ENCODE results near the gene PSEN1.
"Not testable (repeated sequence)": the region's sequence is repeated elsewhere in the genome, so short reads cannot be mapped to it uniquely, and the experiment has no call there.

Gene PSEN1

GRCh38 chr14:73194306-73194705 lies 58.0 kb downstream of the PSEN1 start:
- WGBS (ENCODE audit: extremely low coverage, insufficient coverage, insufficient read length) = no CpG with 5 or more reads among the region's 8 CpGs
- H2AK5ac ChIP-seq (ENCODE audit: low read length); H3K27ac ChIP-seq (ENCODE audit: low read depth, low read length); H4K12ac ChIP-seq (ENCODE audit: low read depth, low read length); H3K4me1 ChIP-seq (ENCODE audit: control insufficient read depth in 1 of 2, insufficient read depth in 2 of 2, low read length in 2 of 2); H2BK120ac ChIP-seq (ENCODE audit: insufficient read depth, low read length, poor library complexity); H3K4me3 ChIP-seq (ENCODE audit: low read depth, low read length); H3K14ac ChIP-seq (ENCODE audit: low read length); H3K4me2 ChIP-seq (ENCODE audit: low read length); H3K4ac ChIP-seq (ENCODE audit: low read depth, low read length); H3K9me3 ChIP-seq (ENCODE audit: insufficient read depth, low read depth, low read length); H4K8ac ChIP-seq (ENCODE audit: low read depth, low read length); H2BK5ac ChIP-seq (ENCODE audit: low read depth, low read length, poor library complexity); H3K27me3 ChIP-seq (ENCODE audit: insufficient read depth, low read length); H3K23ac ChIP-seq (ENCODE audit: low read length); H3K79me2 ChIP-seq (ENCODE audit: control insufficient read depth, insufficient read depth, low read length, poor library complexity); H2BK12ac ChIP-seq (ENCODE audit: low read length); H2AFZ ChIP-seq (ENCODE audit: insufficient read depth, low read length, poor library complexity); H3K79me1 ChIP-seq (ENCODE audit: low read length); H3K18ac ChIP-seq (ENCODE audit: low read length); H3K9ac ChIP-seq (ENCODE audit: low read length); H4K91ac ChIP-seq (ENCODE audit: low read depth, low read length): not testable (repeated sequence)
- peak; percentile 58 to 78 for DNase-seq
- peaks cover 21 to 33% of the 10 kb centered on the region in 2 experiments for H3K36me3 ChIP-seq (ENCODE audit: control insufficient read depth in 1 of 2, insufficient read depth in 2 of 2, low read length in 2 of 2)

GRCh38 chr14:73198253-73198652 lies 61.9 kb downstream of the PSEN1 start:
- no peak overlapping the region for H3K4me3 ChIP-seq (ENCODE audit: low read depth, low read length)
- no peak overlapping the region for H4K91ac ChIP-seq (ENCODE audit: low read depth, low read length)
- no CpG with 5 or more reads among the region's 2 CpGs for WGBS (ENCODE audit: extremely low coverage, insufficient coverage, insufficient read length)
- no peaks in the 10 kb centered on the region for H3K27me3 ChIP-seq (ENCODE audit: insufficient read depth, low read length)
- H4K12ac ChIP-seq (ENCODE audit: low read depth, low read length) = no peak overlapping the region
- H3K79me2 ChIP-seq (ENCODE audit: control insufficient read depth, insufficient read depth, low read length, poor library complexity) = no peaks in the 10 kb centered on the region
- H2AK5ac ChIP-seq (ENCODE audit: low read length) = no peak overlapping the region
- H2BK120ac ChIP-seq (ENCODE audit: insufficient read depth, low read length, poor library complexity) = no peak overlapping the region
- H3K23ac ChIP-seq (ENCODE audit: low read length) = no peak overlapping the region
- H3K4me2 ChIP-seq (ENCODE audit: low read length) = no peak overlapping the region
- H3K9me3 ChIP-seq (ENCODE audit: insufficient read depth, low read depth, low read length) = no peaks in the 10 kb centered on the region
- H2BK5ac ChIP-seq (ENCODE audit: low read depth, low read length, poor library complexity) = no peak overlapping the region
- H3K4me1 ChIP-seq (ENCODE audit: control insufficient read depth in 1 of 2, insufficient read depth in 2 of 2, low read length in 2 of 2) = no peaks in the 10 kb centered on the region
- no peak overlapping the region for H3K18ac ChIP-seq (ENCODE audit: low read length)
- no peak overlapping the region for H3K4ac ChIP-seq (ENCODE audit: low read depth, low read length)
- H3K79me1 ChIP-seq (ENCODE audit: low read length) = no peaks in the 10 kb centered on the region
- no peak overlapping the region for H3K14ac ChIP-seq (ENCODE audit: low read length)
- no peak for DNase-seq
- no peak overlapping the region for H2BK12ac ChIP-seq (ENCODE audit: low read length)
- no peak overlapping the region for H2AFZ ChIP-seq (ENCODE audit: insufficient read depth, low read length, poor library complexity)
- peaks cover 20 to 23% of the 10 kb centered on the region in 2 experiments for H3K36me3 ChIP-seq (ENCODE audit: control insufficient read depth in 1 of 2, insufficient read depth in 2 of 2, low read length in 2 of 2)
- H3K9ac ChIP-seq (ENCODE audit: low read length) = no peak overlapping the region
- H3K27ac ChIP-seq (ENCODE audit: low read depth, low read length) = no peak overlapping the region
- no peak overlapping the region for H4K8ac ChIP-seq (ENCODE audit: low read depth, low read length)

GRCh38 chr14:73203527-73203926 lies 67.2 kb downstream of the PSEN1 start:
- Histone ChIP-seq H3K79me2 (ENCODE audit: control insufficient read depth, insufficient read depth, low read length, poor library complexity) (no peaks in the 10 kb centered on the region), H2AFZ (ENCODE audit: insufficient read depth, low read length, poor library complexity) (no peak overlapping the region), H3K23ac (ENCODE audit: low read length) (no peak overlapping the region), H2BK5ac (ENCODE audit: low read depth, low read length, poor library complexity) (no peak overlapping the region), H3K4ac (ENCODE audit: low read depth, low read length) (no peak overlapping the region), H3K27me3 (ENCODE audit: insufficient read depth, low read length) (no peaks in the 10 kb centered on the region), H3K79me1 (ENCODE audit: low read length) (no peaks in the 10 kb centered on the region), H2BK120ac (ENCODE audit: insufficient read depth, low read length, poor library complexity) (no peak overlapping the region), H4K8ac (ENCODE audit: low read depth, low read length) (no peak overlapping the region), H2BK12ac (ENCODE audit: low read length) (no peak overlapping the region), H3K9me3 (ENCODE audit: insufficient read depth, low read depth, low read length) (peaks cover 7% of the 10 kb centered on the region), H4K12ac (ENCODE audit: low read depth, low read length) (no peak overlapping the region), H3K4me3 (ENCODE audit: low read depth, low read length) (no peak overlapping the region), H3K27ac (ENCODE audit: low read depth, low read length) (no peak overlapping the region), H3K4me1 (ENCODE audit: control insufficient read depth in 1 of 2, insufficient read depth in 2 of 2, low read length in 2 of 2) (no peaks in the 10 kb centered on the region), H3K14ac (ENCODE audit: low read length) (no peak overlapping the region), H3K36me3 (ENCODE audit: control insufficient read depth in 1 of 2, insufficient read depth in 2 of 2, low read length in 2 of 2) (peaks cover 23 to 25% of the 10 kb centered on the region in 2 experiments), H3K9ac (ENCODE audit: low read length) (no peak overlapping the region), H3K4me2 (ENCODE audit: low read length) (no peak overlapping the region), H3K18ac (ENCODE audit: low read length) (no peak overlapping the region), H4K91ac (ENCODE audit: low read depth, low read length) (no peak overlapping the region), H2AK5ac (ENCODE audit: low read length) (no peak overlapping the region)
- no peak for DNase-seq
- no CpG with 5 or more reads among the region's 2 CpGs for WGBS (ENCODE audit: extremely low coverage, insufficient coverage, insufficient read length)

- H3K4me1 ChIP-seq (ENCODE audit: control insufficient read depth in 1 of 2, insufficient read depth in 2 of 2, low read length in 2 of 2) = no peaks in the 10 kb centered on the region
- H3K23ac ChIP-seq (ENCODE audit: low read length) = no peak overlapping the region
- H3K36me3 ChIP-seq (ENCODE audit: control insufficient read depth in 1 of 2, insufficient read depth in 2 of 2, low read length in 2 of 2) = peaks cover 21 to 24% of the 10 kb centered on the region in 2 experiments
- H3K14ac ChIP-seq (ENCODE audit: low read length) = no peak overlapping the region
- H2BK120ac ChIP-seq (ENCODE audit: insufficient read depth, low read length, poor library complexity) = no peak overlapping the region
- H3K9ac ChIP-seq (ENCODE audit: low read length) = no peak overlapping the region
- peak overlapping the region; percentile 23 for H3K4me3 ChIP-seq (ENCODE audit: low read depth, low read length)
- H2AFZ ChIP-seq (ENCODE audit: insufficient read depth, low read length, poor library complexity) = no peak overlapping the region
- WGBS (ENCODE audit: extremely low coverage, insufficient coverage, insufficient read length) = no CpG with 5 or more reads among the region's 2 CpGs
- no peaks in the 10 kb centered on the region for H3K79me2 ChIP-seq (ENCODE audit: control insufficient read depth, insufficient read depth, low read length, poor library complexity)
- H2AK5ac ChIP-seq (ENCODE audit: low read length) = no peak overlapping the region
- no peak overlapping the region for H4K12ac ChIP-seq (ENCODE audit: low read depth, low read length)
- H3K18ac ChIP-seq (ENCODE audit: low read length) = no peak overlapping the region
- no peak overlapping the region for H4K8ac ChIP-seq (ENCODE audit: low read depth, low read length)
- no peak overlapping the region for H2BK12ac ChIP-seq (ENCODE audit: low read length)
- no peak for DNase-seq
- no peak overlapping the region for H3K27ac ChIP-seq (ENCODE audit: low read depth, low read length)
- H3K4ac ChIP-seq (ENCODE audit: low read depth, low read length) = no peak overlapping the region
- H3K27me3 ChIP-seq (ENCODE audit: insufficient read depth, low read length) = no peaks in the 10 kb centered on the region
- H3K79me1 ChIP-seq (ENCODE audit: low read length) = no peaks in the 10 kb centered on the region
- H3K4me2 ChIP-seq (ENCODE audit: low read length) = no peak overlapping the region
- peaks cover 9% of the 10 kb centered on the region for H3K9me3 ChIP-seq (ENCODE audit: insufficient read depth, low read depth, low read length)
- H4K91ac ChIP-seq (ENCODE audit: low read depth, low read length) = no peak overlapping the region
- no peak overlapping the region for H2BK5ac ChIP-seq (ENCODE audit: low read depth, low read length, poor library complexity)
These were observed 71.3 kb downstream of the PSEN1 start for GRCh38 chr14:73207615-73208014.

All from trophoblast cell (in vitro differentiated cells and primary cell).